ENCODE measurements around the gene MGRN1.

Gene MGRN1

GRCh38 chr16:4602331-4602730 is 22.3 kb upstream of the MGRN1 start:
- no peak for TF ChIP-seq CTCF (IDR thresholded peaks at IDR 0.05; ENCODE audit: insufficient read depth, missing control alignments)
- FAIRE-seq, result no peak
- DNase-seq (ENCODE audit: insufficient read length, low spot score), result no peak

DNA sequence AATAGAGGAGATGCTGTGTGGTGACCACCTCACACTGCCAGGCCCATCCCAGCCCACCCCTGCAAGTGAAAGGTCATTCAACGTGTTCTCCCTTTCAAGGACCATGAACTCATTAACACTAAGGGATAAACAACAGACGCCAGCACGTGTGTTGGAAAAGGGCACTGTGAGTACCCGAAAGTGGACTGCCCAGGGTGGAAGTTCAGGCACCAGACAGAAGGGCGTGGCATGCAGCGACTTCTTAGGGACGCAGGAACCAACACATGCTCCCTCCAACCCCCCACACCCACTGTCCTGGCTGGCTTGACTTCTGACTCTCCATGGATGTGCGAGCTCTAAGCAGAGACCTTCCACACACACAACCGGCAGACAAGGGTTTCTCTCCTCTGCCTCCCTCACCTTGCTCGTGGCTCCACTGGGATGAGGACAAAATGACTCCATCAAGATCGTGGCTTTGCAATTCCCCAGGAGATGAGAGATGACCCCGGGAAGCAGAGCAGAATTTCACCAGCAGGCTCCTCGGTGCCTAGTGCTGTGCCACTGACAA is 20.9 kb upstream of the MGRN1 start:
- DNase-seq (ENCODE audit: insufficient read length, low spot score), result no peak

DNA sequence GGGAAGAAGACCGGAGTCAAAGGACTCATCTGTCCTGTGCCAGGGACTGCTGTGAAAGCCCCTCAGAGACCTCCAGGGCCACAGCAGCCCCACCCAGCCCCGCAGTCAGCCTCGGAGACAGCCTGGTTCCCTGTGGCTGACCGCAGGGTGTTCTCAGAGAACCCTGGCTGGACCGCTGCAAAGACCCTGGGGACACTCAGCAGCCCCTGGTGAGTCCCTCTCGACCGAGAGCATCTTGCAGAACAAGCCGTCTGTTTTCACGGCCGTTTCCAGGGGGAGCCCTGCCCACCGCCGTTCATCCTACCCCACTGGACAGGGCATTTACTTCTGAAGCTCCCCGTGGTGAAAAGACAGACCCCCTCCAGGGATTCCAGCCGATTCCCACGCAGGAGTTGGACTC is 20.2 kb upstream of the MGRN1 start:
- no peak for FAIRE-seq

More for the DNA sequence above, 20.9 kb upstream of the MGRN1 start:
- TF ChIP-seq CTCF (IDR thresholded peaks at IDR 0.05; ENCODE audit: insufficient read depth, missing control alignments), result no peak
- no peak for FAIRE-seq

DNA sequence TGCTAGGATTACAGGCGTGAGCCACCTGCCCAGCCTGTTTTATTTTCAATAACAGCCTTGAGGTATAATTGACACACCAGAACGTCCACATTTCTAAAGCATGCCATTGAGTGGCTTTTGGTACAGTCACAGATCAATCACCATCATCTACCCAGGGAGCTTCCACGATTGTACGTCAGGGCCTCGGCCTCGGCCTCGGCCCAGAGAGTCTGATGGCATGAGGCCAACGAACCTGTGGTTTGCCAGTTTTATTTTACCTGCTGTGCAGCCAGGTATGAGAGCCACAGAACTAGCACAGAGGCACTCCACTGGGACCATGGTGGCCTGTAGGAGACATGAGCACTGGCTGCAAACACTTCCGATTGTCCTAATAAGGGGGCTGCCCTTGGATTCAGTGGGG is 18.3 kb upstream of the MGRN1 start:
- no peak for FAIRE-seq
- TF ChIP-seq CTCF (IDR thresholded peaks at IDR 0.05; ENCODE audit: insufficient read depth, missing control alignments), result no peak

More for the DNA sequence above, 20.2 kb upstream of the MGRN1 start:
- no peak for DNase-seq (ENCODE audit: insufficient read length, low spot score)
- TF ChIP-seq CTCF (IDR thresholded peaks at IDR 0.05; ENCODE audit: insufficient read depth, missing control alignments), result no peak

GRCh38 chr16:4607841-4608703 is 16.6 kb upstream of the MGRN1 start:
- DNase-seq (ENCODE audit: insufficient read length, low spot score) (no peak), FAIRE-seq (no peak)
- TF ChIP-seq CTCF (IDR thresholded peaks at IDR 0.05; ENCODE audit: insufficient read depth, missing control alignments), result no peak

More for the DNA sequence above, 18.3 kb upstream of the MGRN1 start:
- no peak for DNase-seq (ENCODE audit: insufficient read length, low spot score)

GRCh38 chr16:4608704-4608980 is 16.0 kb upstream of the MGRN1 start:
- FAIRE-seq, result no peak
- no peak for TF ChIP-seq CTCF (IDR thresholded peaks at IDR 0.05; ENCODE audit: insufficient read depth, missing control alignments)
- no peak for DNase-seq (ENCODE audit: insufficient read length, low spot score)
